Chondrocyte (in vitro differentiated cells): Measurements from ENCODE around the gene CT45A1. TPM values are rescaled to one million over a fixed set of nuclear protein-coding genes. Genes with fewer than 3 reads are reported as not detected.

Experiments used
- total RNA-seq: library from RNA; stranded (reverse); gene quantifications from 3 replicates; pipeline ENCODE4 v1.2.1, GENCODE V29; 2021

Gene CT45A1
- total RNA-seq, 1 donor from 2014 or later: not detected

Other genes starting within 250 kb of the CT45A1 start
- gene INTS6L, start 193.0 kb upstream of the CT45A1 start, total RNA-seq: 5.8 to 7.7 TPM (median 6.0 TPM) in 3 replicates
- not detected in 3 replicates for gene CT45A3, start 54.6 kb downstream of the CT45A1 start, total RNA-seq
- not detected in 3 replicates for gene CT45A5, start 71.9 kb downstream of the CT45A1 start, total RNA-seq
- gene CT45A6, start 89.1 kb downstream of the CT45A1 start, total RNA-seq: not detected in 3 replicates
- gene CT45A2, start 106.4 kb downstream of the CT45A1 start, total RNA-seq: not detected in 3 replicates
- gene CT45A7, start 123.6 kb downstream of the CT45A1 start, total RNA-seq: not detected in 3 replicates
- not detected in 3 replicates for gene CT45A8, start 140.9 kb downstream of the CT45A1 start, total RNA-seq
- not detected in 3 replicates for gene CT45A9, start 158.2 kb downstream of the CT45A1 start, total RNA-seq
- not detected in 3 replicates for gene CT45A10, start 179.8 kb downstream of the CT45A1 start, total RNA-seq
- gene SAGE1, start 180.1 kb downstream of the CT45A1 start, total RNA-seq: not detected in 3 replicates